HEK293 (cell line): ENCODE measurements around the gene KCNK6.

Experiments used
- CTCF ChIA-PET: fragments of 350-600 bp; formaldehyde crosslinking; extraction: SDS; loops from one replicate; lab custom pipeline; 2021; ENCODE audit warnings: antibody characterized with exemption; lab: Yijun Ruan, JAX
- POLR2A ChIA-PET: fragments of 300-600 bp; formaldehyde crosslinking; extraction: SDS; loops from one replicate; lab custom pipeline; 2020; ENCODE audit warnings: antibody characterized with exemption, inconsistent platforms; lab: Yijun Ruan, JAX
- H3K27ac ChIP-seq: fragments of 200-500 bp; sonication (Bioruptor generic); 2 replicates; pipeline ENCODE4 v1.5.1; 2014; ENCODE audit warnings: low read depth, low read length, control low read depth, inconsistent platforms; ENCODE audit errors: extremely low read depth
- H3K36me3 ChIP-seq, 2 experiments: fragments of 200-500 bp in 1 of 2; sonication (Bioruptor generic) in 1 of 2; 1 replicate in 1 of 2; 2 replicates in 1 of 2; pipeline ENCODE4 v1.5.1; 2014 to 2017; ENCODE audit warnings: inconsistent platforms in 2 of 2, low read length in 2 of 2; ENCODE audit not compliant: control insufficient read depth in 2 of 2, insufficient read depth in 1 of 2
- H3K4me1 ChIP-seq: fragments of 200-500 bp; sonication (Bioruptor generic); 2 replicates; pipeline ENCODE4 v1.5.1; 2014; ENCODE audit warnings: mild to moderate bottlenecking, low read length, inconsistent platforms; ENCODE audit not compliant: control insufficient read depth, insufficient read depth
- H3K4me3 ChIP-seq: 2 replicates; pipeline ENCODE4 v1.5.1; 2011; ENCODE audit warnings: low read depth, mild to moderate bottlenecking, control low read depth, low read length, moderate library complexity
- H3K9me3 ChIP-seq: fragments of 200-500 bp; sonication (Bioruptor generic); 2 replicates; pipeline ENCODE4 v1.5.1; 2014; ENCODE audit warnings: low read depth, low read length, inconsistent platforms; ENCODE audit not compliant: control insufficient read depth, insufficient read depth
- EGR2 ChIP-seq: fragments of 450-650 bp; formaldehyde crosslinking; IDR thresholded peaks from 2 replicates; pipeline ENCODE4 v1.5.1; 2016; ENCODE audit warnings: low read depth, missing biosample characterization, missing genetic modification characterization
- GLI2 ChIP-seq: fragments of 450-650 bp; formaldehyde crosslinking; IDR thresholded peaks from 2 replicates; pipeline ENCODE4; 2017; ENCODE audit warnings: missing biosample characterization, missing genetic modification characterization, low read depth, borderline replicate concordance
- GLIS2 ChIP-seq: fragments of 450-650 bp; formaldehyde crosslinking; IDR thresholded peaks from 2 replicates; pipeline ENCODE4 v1.5.1; 2016; ENCODE audit warnings: missing biosample characterization, missing genetic modification characterization
- HOXD13 ChIP-seq: sonication (generic); formaldehyde crosslinking; IDR thresholded peaks from 2 replicates; pipeline ENCODE4 v1.8.0; 2022; ENCODE audit warnings: missing genetic modification reagents, borderline replicate concordance
- KLF1 ChIP-seq: fragments of 450-650 bp; formaldehyde crosslinking; IDR thresholded peaks from 2 replicates; pipeline ENCODE4 v1.5.1; 2016; ENCODE audit warnings: missing biosample characterization, missing genetic modification characterization
- OSR2 ChIP-seq: fragments of 450-650 bp; formaldehyde crosslinking; IDR thresholded peaks from 2 replicates; pipeline ENCODE4 v1.5.1; 2016; ENCODE audit warnings: missing biosample characterization, missing genetic modification characterization
- PRDM6 ChIP-seq: fragments of 450-650 bp; formaldehyde crosslinking; IDR thresholded peaks from 2 replicates; pipeline ENCODE4 v1.5.1; 2017; ENCODE audit warnings: missing biosample characterization, missing genetic modification characterization
- RBAK ChIP-seq: fragments of 450-650 bp; formaldehyde crosslinking; IDR thresholded peaks from 2 replicates; pipeline ENCODE4 v1.5.1; 2016; ENCODE audit warnings: missing biosample characterization, missing genetic modification characterization
- SALL2 ChIP-seq: fragments of 450-650 bp; formaldehyde crosslinking; IDR thresholded peaks from 2 replicates; pipeline ENCODE4 v1.5.0; 2017; ENCODE audit warnings: missing biosample characterization, mild to moderate bottlenecking, missing genetic modification characterization, borderline replicate concordance
- ZBTB17 ChIP-seq: fragments of 450-650 bp; formaldehyde crosslinking; IDR thresholded peaks from 2 replicates; pipeline ENCODE4 v1.5.1; 2016; ENCODE audit warnings: missing biosample characterization, missing genetic modification characterization
- ZEB2 ChIP-seq: fragments of 450-650 bp; formaldehyde crosslinking; IDR thresholded peaks from 2 replicates; pipeline ENCODE4 v1.5.1; 2016; ENCODE audit warnings: missing biosample characterization, missing genetic modification characterization
- ZFP37 ChIP-seq: fragments of 450-650 bp; formaldehyde crosslinking; IDR thresholded peaks from 2 replicates; pipeline ENCODE4 v1.5.1; 2016; ENCODE audit warnings: missing biosample characterization, missing genetic modification characterization
- ZFP41 ChIP-seq: fragments of 450-650 bp; formaldehyde crosslinking; IDR thresholded peaks from 2 replicates; pipeline ENCODE4 v1.5.1; 2016; ENCODE audit warnings: missing biosample characterization, missing genetic modification characterization, borderline replicate concordance
- ZNF10 ChIP-seq: fragments of 450-650 bp; formaldehyde crosslinking; IDR thresholded peaks from 2 replicates; pipeline ENCODE4 v1.5.1; 2017; ENCODE audit warnings: missing biosample characterization, missing genetic modification characterization
- ZNF133 ChIP-seq: fragments of 450-650 bp; formaldehyde crosslinking; IDR thresholded peaks from 2 replicates; pipeline ENCODE4 v1.5.1; 2016; ENCODE audit warnings: missing biosample characterization, missing genetic modification characterization
- ZNF155 ChIP-seq: fragments of 450-650 bp; formaldehyde crosslinking; IDR thresholded peaks from 2 replicates; pipeline ENCODE4 v1.5.1; 2016; ENCODE audit warnings: missing biosample characterization, missing genetic modification characterization
- ZNF169 ChIP-seq: fragments of 450-650 bp; formaldehyde crosslinking; IDR thresholded peaks from 2 replicates; pipeline ENCODE4 v1.5.1; 2016; ENCODE audit warnings: missing biosample characterization, missing genetic modification characterization
- ZNF2 ChIP-seq: fragments of 450-650 bp; formaldehyde crosslinking; IDR thresholded peaks from 2 replicates; pipeline ENCODE4 v1.5.1; 2016; ENCODE audit warnings: missing biosample characterization, missing genetic modification characterization
- ZNF274 ChIP-seq, 2 experiments: fragments of 200-500 bp in 1 of 2; fragments of 450-650 bp in 1 of 2; sonication (Bioruptor generic) in 1 of 2; formaldehyde crosslinking in 1 of 2; IDR thresholded peaks; 2 replicates each; pipeline versions ENCODE4 v1.5.1 to v1.6.1; 2014 to 2016; ENCODE audit warnings: borderline replicate concordance in 1 of 2, inconsistent platforms in 1 of 2, low read length in 1 of 2, missing biosample characterization in 1 of 2, missing genetic modification characterization in 1 of 2
- ZNF341 ChIP-seq: fragments of 450-650 bp; formaldehyde crosslinking; IDR thresholded peaks from 2 replicates; pipeline ENCODE4; 2016; ENCODE audit warnings: low read depth, missing biosample characterization, missing genetic modification characterization
- ZNF391 ChIP-seq: fragments of 450-650 bp; formaldehyde crosslinking; IDR thresholded peaks from 2 replicates; pipeline ENCODE4 v1.5.1; 2016; ENCODE audit warnings: low read depth, missing biosample characterization, missing genetic modification characterization, borderline replicate concordance
- ZNF416 ChIP-seq: fragments of 450-650 bp; formaldehyde crosslinking; IDR thresholded peaks from 2 replicates; pipeline ENCODE4 v1.5.1; 2016; ENCODE audit warnings: missing biosample characterization, missing genetic modification characterization
- ZNF48 ChIP-seq: fragments of 450-650 bp; formaldehyde crosslinking; IDR thresholded peaks from 2 replicates; pipeline ENCODE4 v1.5.1; 2016; ENCODE audit warnings: missing biosample characterization, missing genetic modification characterization
- ZNF521 ChIP-seq: fragments of 450-650 bp; formaldehyde crosslinking; IDR thresholded peaks from 2 replicates; pipeline ENCODE4 v1.5.1; 2017; ENCODE audit warnings: missing biosample characterization, mild to moderate bottlenecking, missing genetic modification characterization
- ZNF548 ChIP-seq: fragments of 450-650 bp; formaldehyde crosslinking; IDR thresholded peaks from 2 replicates; pipeline ENCODE4 v1.5.1; 2016; ENCODE audit warnings: missing biosample characterization, missing genetic modification characterization
- ZNF585B ChIP-seq: fragments of 450-650 bp; formaldehyde crosslinking; IDR thresholded peaks from 2 replicates; pipeline ENCODE4 v1.5.1; 2016; ENCODE audit warnings: missing biosample characterization, missing genetic modification characterization
- ZNF610 ChIP-seq: fragments of 450-650 bp; formaldehyde crosslinking; IDR thresholded peaks from 2 replicates; pipeline ENCODE4 v1.5.1; 2016; ENCODE audit warnings: missing biosample characterization, missing genetic modification characterization, borderline replicate concordance
- ZNF624 ChIP-seq: fragments of 450-650 bp; formaldehyde crosslinking; IDR thresholded peaks from 2 replicates; pipeline ENCODE4 v1.5.1; 2017; ENCODE audit warnings: missing biosample characterization, missing genetic modification characterization
- ZNF639 ChIP-seq: fragments of 450-650 bp; formaldehyde crosslinking; IDR thresholded peaks from 2 replicates; pipeline ENCODE4 v1.5.1; 2016; ENCODE audit warnings: missing biosample characterization, missing genetic modification characterization
- ZNF654 ChIP-seq: fragments of 450-650 bp; formaldehyde crosslinking; IDR thresholded peaks from 2 replicates; pipeline ENCODE4 v1.5.1; 2016; ENCODE audit warnings: low read depth, missing biosample characterization, missing genetic modification characterization
- ZNF677 ChIP-seq: fragments of 450-650 bp; IDR thresholded peaks from 2 replicates; pipeline ENCODE4 v1.5.0; 2018; ENCODE audit warnings: missing biosample characterization, mild to moderate bottlenecking, missing genetic modification characterization, moderate library complexity
- TF ChIP-seq, protein P1 (sequence below): fragments of 450-650 bp; formaldehyde crosslinking; IDR thresholded peaks from 2 replicates; pipeline ENCODE4 v1.5.1; 2016; ENCODE audit warnings: missing biosample characterization, missing genetic modification characterization

Gene KCNK6

GRCh38 chr19:38374332-38375097 lies 54.9 kb downstream of the KCNK6 start, which contains the start of gene PSMD8 (continued):
- TF ChIP-seq, protein P1, sequence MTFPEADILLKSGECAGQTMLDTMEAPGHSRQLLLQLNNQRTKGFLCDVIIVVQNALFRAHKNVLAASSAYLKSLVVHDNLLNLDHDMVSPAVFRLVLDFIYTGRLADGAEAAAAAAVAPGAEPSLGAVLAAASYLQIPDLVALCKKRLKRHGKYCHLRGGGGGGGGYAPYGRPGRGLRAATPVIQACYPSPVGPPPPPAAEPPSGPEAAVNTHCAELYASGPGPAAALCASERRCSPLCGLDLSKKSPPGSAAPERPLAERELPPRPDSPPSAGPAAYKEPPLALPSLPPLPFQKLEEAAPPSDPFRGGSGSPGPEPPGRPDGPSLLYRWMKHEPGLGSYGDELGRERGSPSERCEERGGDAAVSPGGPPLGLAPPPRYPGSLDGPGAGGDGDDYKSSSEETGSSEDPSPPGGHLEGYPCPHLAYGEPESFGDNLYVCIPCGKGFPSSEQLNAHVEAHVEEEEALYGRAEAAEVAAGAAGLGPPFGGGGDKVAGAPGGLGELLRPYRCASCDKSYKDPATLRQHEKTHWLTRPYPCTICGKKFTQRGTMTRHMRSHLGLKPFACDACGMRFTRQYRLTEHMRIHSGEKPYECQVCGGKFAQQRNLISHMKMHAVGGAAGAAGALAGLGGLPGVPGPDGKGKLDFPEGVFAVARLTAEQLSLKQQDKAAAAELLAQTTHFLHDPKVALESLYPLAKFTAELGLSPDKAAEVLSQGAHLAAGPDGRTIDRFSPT (tag by site-specific recombination): peak; percentile 99
- TF ChIP-seq GLI2 (no peak), SALL2 (tag by site-specific recombination) (no peak), ZNF341 (tag by site-specific recombination) (peak; percentile 96), ZNF677 (tag by site-specific recombination) (no peak), ZNF548 (tag by site-specific recombination) (no peak; the same call in 1 of the 2 replicates), PRDM6 (no peak; the same call in 1 of the 2 replicates), ZNF521 (tag by site-specific recombination) (no peak), ZNF391 (tag by site-specific recombination) (peak; percentile 100), RBAK (tag by site-specific recombination) (no peak), OSR2 (tag by site-specific recombination) (peak; percentile 45; the same call in 1 of the 2 replicates), ZNF48 (tag by site-specific recombination) (no peak), KLF1 (tag by site-specific recombination) (peak; percentile 88), ZEB2 (tag by site-specific recombination) (peak; percentile 99)
- TF ChIP-seq, all 188 proteins: peak for 103

DNA sequence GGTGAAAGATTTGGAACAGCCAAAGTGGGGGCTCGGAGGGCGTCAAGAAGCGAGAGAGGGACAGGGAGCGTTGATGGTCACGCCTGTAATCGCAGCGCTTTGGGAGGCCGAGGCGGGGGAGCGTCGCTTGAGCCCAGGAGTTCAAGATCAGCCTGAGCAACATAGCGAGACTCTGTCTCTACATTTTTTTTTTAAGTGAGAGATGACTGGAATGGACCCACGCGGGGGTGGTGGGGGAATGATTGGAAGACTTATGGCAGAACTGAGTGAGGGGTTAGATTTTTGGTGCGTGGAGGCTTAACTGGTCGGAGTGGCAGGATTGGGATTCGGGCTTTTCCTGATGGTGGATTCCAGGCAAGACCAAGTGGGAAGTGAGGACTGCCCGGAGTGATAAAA lies 55.5 kb downstream of the KCNK6 start:
- Histone ChIP-seq H3K4me1 (peaks cover 20% of the 10 kb centered on the region), H3K9me3 (no peaks in the 10 kb centered on the region), H3K27ac (peak overlapping the region; percentile 93), H3K36me3 (peaks cover 33 to 42% of the 10 kb centered on the region in 2 experiments), H3K4me3 (peak overlapping the region; percentile 70)
- POLR2A ChIA-PET: interaction anchor here (0.9 to 3.7 kb wide), 17 partner anchors 9 to 967 kb away, joined by 3 to 223 read pairs (median 8); partner anchors contain the start of genes CATSPERG, EIF3K, FAM98C and GGN
- CTCF ChIA-PET: interaction anchor here (0.7 to 4.0 kb wide), 9 partner anchors 28 to 472 kb away, joined by 3 to 37 read pairs (median 12); partner anchors contain the start of genes CATSPERG, FAM98C, SIPA1L3 and WDR87
- TF ChIP-seq ZNF2 (tag by site-specific recombination) (peak; percentile 82; the same call in 1 of the 2 replicates), HOXD13 (0 out of 2 replicates have a peak, but pooled peaks have one; percentile 0), EGR2 (tag by site-specific recombination) (no peak), ZNF133 (tag by site-specific recombination) (0 out of 2 replicates have a peak, but pooled peaks have one; percentile 41), ZFP37 (tag by site-specific recombination) (0 out of 2 replicates have a peak, but pooled peaks have one; percentile 84), ZNF585B (tag by site-specific recombination) (no peak), ZNF10 (no peak), ZNF341 (tag by site-specific recombination) (peak; percentile 81), GLIS2 (tag by site-specific recombination) (peak; percentile 96), ZNF274 (IDR thresholded peaks at IDR 0.05; ENCODE audit: low read length) (no peak), ZNF274 (tag by site-specific recombination; IDR thresholded peaks at IDR 0.05; ENCODE audit: borderline replicate concordance) (0 out of 2 replicates have a peak, but pooled peaks have one; percentile 26), ZNF639 (tag by site-specific recombination) (no peak), ZNF169 (tag by site-specific recombination) (peak; percentile 55; the same call in 1 of the 2 replicates), ZNF610 (tag by site-specific recombination) (0 out of 2 replicates have a peak, but pooled peaks have one; percentile 8), ZNF654 (no peak), ZNF624 (tag by site-specific recombination) (0 out of 2 replicates have a peak, but pooled peaks have one; percentile 48), ZNF416 (tag by site-specific recombination) (0 out of 2 replicates have a peak, but pooled peaks have one; percentile 2), ZBTB17 (tag by site-specific recombination) (0 out of 2 replicates have a peak, but pooled peaks have one; percentile 9), ZFP41 (tag by site-specific recombination) (no peak), ZNF155 (tag by site-specific recombination) (no peak)
